T-helper 22 cell (primary cell): ENCODE data around the gene AFF3.
"Not testable (repeated sequence)": the region's sequence is repeated elsewhere in the genome, so short reads cannot be mapped to it uniquely, and the experiment has no call there.

Experiments
- DNase-seq: peaks from one replicate; pipeline ENCODE4 v3.0.0-alpha.2; 2020; ENCODE audit warnings: low read depth

AFF3 gene

DNA sequence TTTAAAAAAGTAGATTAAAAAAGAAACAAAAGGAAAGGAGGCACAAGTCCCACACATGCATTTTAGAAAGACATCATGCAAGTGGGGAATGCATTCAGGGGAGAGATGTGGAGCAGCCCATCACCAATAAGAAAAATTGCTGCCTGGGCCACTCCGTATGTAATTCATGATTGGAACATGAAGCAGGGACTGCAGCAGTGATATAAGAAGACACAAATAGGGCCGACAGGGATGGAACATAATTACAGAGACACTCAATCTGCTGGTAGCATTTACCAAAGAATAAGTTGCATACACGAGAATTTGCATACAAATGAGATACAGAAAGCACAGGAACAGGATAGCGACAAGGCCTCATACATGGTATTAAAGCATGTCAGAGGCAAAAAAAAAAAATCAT, 6.5 kb upstream of the AFF3 start:
- no peak for DNase-seq

DNA sequence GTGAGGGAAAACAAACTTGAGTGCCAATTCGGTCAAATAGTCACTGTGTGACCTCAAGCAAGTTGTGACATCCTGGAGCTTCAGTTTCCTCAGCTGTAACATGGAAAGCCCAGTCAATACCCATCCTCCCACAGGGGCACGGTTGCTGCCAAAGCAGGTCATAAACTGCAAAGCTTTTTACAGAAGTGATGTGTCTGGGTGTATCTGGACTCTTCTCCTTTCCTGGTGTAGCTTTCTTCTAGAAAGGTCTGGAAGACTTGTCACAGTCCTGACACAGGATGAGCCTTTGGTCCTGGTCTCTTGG, 4.2 kb upstream of the AFF3 start:
- no peak for DNase-seq

DNA sequence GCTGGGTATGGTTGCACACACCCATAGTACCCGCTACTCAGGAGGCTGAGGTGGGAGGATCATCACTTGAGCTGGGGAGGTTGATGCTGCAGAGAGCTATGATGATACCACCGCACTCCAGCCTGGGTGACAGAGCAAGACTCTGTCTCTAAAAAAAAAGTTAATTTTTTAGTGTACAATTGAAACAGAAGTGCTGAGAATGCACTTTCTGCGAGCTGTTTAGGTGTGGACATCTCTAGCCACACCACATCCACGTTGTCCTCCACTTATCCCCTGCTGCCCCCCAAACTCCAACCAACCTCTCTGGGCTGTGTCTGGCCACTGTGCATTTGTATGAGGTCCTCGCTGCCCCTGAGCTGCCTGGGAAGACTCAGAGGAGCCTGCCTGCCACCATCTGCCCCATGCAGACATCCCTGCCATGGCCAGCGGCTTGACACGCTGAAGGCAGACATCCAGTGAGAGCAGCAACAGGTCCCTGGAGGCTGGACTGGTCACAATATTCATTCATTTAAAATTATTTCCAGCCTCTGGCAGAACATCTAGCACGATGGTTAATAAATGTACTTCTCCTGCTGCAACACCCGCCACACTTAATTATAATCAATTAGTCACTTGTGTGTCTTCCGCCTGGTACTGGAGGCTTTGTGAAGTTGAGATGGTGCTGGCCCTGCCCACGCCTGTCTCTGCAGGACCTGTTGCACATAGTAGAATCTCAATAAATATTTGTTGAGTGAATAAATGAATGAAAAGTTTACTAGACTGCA, 3.7 kb upstream of the AFF3 start:
- no peak for DNase-seq

DNA sequence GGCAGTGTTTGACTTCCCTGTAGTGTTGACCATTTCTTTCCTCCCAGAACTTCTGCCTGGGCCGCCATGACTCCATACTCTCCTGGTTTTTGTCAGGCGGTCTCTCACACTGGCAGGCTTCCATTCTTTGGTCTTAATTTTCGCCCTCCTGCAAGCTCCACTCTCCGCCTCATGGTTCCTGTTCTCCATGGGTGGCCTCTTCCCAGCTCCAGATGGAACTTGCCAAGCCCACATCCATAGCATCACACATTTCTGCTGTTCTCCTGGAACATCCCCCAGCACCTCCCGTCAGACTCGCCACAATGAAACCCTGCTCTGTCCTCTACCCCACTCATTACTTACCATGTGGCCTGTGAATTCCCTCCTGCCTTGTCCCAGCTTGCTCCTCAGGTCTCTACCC, 896 bp upstream of the AFF3 start:
- no peak for DNase-seq

DNA sequence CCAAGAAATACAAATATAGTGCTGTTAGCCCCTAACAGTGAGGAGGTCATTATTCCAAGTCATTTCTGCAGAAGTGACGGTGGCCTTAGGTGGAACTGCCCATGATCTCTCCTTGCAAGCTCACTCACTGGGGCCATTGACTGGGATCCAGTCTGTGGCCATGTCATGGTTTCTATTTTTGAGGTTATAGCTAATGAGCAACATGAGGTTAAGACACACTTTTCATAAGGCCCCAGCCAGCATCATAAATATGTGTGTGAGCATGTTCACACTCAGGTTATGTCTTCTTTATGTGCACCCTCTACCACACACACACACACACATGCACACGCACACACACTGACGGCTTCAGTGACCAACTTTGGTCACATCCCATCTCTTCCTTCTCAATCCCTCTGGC, 484 bp downstream of the AFF3 start:
- no peak for DNase-seq

DNA sequence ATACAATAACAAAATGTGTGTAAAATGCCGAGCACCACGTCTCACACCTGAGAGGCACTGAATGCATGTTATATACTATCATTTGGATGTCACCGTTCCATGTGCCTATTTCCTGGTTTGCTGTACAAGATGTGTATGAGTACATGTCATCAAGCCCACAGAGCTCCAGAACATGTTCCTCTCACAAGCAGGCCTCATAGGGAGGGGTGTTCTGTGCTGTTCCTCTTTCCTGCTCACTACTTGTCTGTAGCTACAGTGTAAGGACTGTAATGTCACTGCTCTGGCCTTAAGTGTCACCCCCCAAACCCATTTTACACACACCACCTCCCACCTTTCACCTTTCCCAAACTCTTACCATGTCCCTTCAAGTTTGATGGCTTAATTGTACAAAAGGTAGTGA, 1.8 kb downstream of the AFF3 start:
- DNase-seq = no peak

DNA sequence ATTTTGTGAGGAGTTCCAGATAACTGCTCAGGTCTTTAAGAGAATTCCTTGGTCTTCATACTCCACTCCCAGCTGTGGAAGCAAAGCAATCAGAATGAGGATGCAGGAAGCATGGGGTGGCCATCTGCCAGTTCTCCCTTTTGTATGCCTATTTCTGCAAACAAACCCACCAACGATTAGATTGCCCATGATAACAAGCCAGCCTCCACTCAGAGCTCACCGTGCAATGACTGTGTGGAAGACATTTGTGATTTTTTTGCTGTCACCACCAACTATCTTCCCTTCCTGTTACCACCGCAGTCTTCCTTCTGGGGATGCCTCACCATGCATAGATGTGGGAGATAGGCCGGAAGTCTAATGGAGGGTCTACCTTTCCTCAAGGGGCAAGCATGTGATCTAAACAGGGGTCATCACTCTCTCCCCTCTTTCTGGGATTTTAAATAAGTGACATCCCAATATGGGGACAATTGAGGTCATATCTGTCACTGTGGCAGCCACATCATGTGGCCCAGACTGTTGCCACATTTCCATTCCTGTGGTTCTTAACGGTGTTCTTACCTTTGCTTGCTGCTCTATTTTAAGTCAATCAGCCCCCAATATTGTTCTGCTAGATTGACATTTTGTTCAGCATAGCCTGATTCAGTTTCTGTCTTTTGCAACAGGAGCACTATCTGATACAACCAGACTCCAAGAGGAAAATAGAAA, 4.4 kb downstream of the AFF3 start:
- DNase-seq = no peak

DNA sequence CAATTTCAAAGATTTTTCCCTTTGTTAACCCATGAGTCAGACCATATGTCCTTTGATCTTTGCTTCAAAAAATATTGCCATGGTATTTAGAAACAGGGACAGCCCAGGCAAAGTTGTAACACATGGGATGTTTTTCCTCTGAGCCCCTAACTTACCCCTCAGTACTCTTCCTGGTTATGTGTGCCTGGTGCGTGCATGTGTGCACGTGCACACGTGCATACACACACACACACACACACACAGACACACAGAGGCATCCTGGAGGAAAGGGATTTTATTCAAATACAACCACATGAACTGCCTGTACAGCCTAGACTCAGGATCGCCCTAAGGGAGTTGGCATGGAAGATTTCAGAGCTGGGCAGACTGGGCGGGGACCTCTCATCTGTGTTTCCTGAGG, 5.1 kb downstream of the AFF3 start:
- no peak for DNase-seq

DNA sequence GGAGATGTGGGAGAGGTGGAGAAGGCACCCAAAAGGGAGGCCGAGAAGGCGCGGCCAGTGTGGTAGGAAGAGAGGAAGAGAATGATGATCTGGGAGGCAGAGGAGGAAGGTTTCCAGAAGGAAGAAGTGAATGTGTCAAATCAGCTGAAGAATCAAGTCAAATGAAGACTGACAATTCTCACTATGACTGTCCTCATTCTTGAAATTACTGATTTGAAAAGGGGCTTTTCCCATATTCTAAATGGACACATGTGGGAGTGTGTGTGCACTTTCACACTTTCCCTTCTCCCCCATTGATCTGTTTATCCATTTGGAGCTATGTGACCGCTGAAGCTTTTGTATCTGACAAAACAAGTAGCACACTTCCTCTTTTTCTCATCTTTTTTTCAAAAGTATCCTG, 6.1 kb downstream of the AFF3 start:
- no peak for DNase-seq

DNA sequence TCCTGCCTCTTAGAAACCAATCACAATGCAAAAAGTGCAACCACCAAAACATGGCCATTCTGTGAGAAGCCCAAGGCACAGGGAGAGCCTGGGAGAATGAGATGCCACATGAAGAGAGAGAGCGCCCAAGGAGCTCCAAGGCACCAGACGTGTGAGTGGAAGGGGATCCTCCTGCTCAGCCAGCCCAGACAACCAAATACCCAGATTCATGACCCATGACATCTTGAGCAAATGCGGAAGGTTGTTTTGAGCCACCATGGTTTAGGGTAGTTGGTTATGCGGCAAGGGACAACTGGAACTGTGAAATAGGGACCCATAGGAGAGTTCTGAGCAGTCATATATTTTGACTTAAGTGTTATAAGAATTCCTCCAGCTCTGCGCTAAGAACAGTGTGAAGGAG, 7.0 kb downstream of the AFF3 start:
- DNase-seq = no peak

DNA sequence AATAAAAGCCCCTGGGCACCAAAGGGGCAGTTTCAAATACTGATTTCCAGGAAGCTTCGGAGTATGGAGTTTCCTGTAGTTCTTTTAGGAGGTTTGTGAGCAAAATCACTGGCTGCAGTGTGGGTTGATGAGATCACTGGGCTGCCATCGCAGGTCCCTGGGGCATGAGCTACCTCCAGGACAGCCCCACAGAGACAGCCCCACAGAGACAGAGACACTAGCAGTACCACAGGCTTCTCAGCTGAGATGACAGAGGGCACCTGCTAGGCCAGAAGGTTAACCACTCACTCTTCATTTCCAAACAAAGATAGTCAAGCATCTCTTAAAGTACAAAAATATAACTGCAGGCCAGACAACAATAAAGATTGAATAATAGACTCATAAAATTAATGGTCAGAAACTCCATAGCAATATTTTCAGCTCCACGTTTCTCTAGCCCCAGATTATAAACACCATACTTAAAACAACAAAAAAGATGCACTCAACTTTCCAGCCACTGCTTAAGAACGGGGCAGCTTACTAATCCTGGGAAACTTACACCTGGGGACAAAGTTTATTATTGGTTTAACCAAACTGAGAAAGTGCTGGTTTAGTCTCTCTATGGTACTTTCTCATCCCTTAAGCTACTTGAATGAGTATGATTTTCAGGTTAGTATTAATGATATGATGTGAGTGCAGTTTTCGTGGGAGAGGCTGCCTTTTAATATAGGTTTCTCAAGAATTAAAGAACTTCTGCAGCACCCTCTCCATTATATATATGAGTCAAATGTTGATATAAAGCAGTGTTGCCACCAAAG, 11.6 kb downstream of the AFF3 start:
- no peak for DNase-seq

DNA sequence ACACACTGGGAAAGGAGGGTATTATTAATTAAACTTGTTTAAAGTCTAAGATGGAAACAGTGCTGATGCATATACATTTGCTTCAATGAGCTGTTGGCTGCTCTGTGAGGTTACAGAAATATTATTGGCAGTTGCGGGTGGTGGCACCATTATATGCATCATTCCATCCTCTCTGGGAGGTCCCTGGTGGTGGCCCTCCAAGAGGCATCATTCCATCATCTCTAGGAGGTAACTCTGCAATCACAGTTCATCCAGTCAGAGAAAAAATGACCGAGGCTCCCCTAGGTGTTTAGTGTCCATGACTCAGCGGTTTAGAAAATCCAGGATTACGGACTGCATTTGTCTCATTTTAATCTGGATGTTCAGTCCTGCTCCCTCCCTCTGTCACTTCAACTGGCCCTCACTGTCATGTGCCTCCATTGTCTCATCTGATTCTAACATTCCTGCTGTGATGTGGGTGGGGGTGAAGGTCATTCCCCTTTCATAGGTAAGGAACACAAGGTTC, 15.4 kb downstream of the AFF3 start:
- no peak for DNase-seq

DNA sequence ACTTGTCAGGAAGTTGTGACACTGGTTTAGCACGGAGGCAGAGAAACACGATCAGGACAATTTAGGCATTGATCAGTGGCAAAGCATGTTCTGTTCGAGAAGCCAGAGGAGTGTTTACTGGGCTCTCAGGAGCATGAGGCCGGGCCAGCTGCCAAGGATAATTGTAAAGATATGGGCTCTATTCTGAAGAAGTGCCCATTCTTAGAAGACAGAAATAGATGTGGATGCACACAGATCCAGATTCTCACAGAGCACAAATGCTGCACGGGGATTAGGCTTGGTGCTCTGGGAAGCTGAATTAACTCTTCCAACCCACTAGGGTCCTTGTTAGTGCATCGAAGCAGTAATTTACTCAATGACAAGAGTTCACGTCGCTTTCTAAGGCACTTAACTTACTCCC, 16.2 kb downstream of the AFF3 start:
- no peak for DNase-seq

DNA sequence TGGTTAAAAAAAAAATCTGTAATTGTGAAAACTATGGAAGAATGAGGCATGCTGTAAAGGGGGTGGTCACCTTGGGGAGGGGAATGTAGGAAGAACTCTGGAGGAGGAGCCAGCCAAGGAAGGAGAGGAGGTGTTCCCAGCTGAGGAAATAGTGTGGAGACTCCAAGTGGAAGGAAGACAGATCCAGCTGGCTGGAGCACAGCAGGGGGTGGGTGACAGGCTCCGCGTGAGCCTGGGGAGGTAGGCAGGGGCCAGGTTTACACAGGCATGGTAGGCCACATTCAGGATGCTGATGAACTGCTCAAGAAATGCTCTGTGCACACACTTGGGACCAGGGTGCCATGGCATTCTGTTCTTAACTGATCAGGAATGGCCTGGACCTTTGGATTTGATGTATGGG, 16.8 kb downstream of the AFF3 start:
- no peak for DNase-seq

DNA sequence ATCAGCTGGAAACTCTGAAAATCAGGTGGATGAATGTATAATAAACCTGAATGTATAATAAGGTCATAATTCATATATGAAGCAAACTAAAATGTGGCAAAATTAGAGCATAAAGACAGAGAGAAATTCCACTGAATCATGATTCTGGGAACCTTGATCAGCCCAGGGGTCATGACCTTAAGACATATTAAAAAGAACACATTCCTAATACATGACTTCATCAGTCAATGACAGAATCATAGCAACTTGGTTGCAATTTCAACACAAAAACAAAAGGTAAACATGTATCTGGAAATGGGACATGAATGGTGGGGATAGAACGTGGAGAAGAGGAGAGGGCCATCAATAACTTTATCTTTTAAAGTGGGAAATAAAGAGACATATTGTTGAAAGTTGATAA, 17.6 kb downstream of the AFF3 start:
- no peak for DNase-seq

DNA sequence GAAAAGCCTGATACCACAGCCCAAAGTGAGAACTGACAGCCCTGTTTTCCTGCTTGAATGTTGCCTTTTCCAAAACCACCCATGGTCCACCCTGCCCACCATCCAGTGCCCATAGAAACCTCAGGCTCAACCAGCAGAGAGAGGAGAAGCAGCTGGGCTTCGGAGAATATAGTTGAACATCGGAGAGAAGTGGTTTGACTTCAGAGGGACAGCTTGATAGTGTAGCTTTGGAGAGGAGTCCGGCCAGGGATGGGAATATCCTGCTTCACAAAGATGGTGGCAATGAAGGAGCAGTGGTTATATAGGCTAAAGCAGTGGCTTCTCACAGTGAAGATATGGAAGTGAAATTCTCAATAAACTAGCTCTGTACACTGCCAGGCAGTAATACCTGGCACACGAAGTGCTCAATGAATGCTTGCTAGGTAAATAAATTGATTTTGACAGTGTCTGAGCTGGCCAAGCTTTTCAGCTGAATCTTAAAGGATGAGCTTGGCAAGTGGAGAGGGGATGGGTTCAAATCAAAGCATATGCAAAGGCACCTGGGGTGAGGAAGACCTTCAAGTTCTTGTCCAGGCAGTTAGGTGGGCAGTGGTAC, 21.2 kb downstream of the AFF3 start:
- no peak for DNase-seq

DNA sequence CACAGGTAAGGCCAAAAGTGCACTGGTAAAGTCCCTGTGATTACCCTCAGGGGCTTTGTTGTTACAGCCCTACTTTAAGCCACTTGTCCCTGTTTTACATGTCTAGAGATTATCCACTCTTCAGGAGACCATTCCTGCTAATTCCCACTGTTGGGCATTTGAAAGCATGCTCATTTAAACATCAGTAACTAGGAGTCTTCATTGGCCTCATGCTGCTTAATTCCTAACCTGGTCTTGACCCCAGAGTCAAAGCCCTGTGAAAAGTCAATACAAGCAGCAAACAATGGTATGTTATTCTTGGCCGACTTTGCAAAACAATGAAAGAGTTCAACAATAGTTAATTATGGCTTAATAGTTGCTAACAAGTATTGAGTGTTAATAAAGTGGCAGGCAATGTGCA, 23.2 kb downstream of the AFF3 start:
- no peak for DNase-seq

DNA sequence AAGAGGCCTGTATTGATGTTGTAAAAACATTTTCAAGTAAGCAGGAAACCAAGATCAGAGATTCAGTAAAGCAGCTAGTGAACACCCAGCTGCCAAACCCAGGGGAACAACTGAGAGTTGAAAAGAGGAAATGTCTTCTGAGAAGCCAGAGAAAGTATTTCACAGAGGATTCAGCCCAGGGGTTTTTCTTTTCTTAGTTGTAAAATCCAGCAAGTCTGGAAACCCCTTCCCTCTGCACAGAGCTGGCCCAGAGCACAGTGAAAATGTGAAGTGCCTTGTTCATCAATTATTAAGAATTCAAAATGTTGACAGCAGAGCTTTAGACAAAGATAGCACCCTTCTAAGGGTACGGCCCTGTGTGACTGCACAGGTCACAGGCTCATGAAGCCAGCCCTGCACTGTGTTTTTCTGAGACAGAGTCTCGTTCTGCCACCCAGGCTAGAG, 28.4 kb downstream of the AFF3 start:
- DNase-seq = no peak

DNA sequence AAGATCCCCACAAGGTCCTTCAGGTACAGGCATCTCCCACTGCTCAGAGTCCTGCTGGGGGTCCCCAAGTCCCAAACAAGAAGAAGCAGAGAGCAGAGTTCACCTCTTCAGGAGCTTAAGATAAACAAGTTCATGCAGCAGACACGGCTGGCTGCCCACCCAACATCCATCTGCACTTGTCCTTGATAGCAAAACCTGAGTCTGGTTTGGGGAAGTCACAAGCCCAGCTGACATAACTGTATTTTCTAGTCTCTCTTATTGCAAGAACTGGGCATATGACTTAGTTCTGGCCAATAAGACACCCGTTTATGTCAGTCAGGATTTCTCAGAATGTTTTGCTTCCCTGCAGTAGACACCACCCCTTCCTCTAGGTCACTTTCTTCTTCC, 31.8 kb downstream of the AFF3 start:
- DNase-seq = no peak

DNA sequence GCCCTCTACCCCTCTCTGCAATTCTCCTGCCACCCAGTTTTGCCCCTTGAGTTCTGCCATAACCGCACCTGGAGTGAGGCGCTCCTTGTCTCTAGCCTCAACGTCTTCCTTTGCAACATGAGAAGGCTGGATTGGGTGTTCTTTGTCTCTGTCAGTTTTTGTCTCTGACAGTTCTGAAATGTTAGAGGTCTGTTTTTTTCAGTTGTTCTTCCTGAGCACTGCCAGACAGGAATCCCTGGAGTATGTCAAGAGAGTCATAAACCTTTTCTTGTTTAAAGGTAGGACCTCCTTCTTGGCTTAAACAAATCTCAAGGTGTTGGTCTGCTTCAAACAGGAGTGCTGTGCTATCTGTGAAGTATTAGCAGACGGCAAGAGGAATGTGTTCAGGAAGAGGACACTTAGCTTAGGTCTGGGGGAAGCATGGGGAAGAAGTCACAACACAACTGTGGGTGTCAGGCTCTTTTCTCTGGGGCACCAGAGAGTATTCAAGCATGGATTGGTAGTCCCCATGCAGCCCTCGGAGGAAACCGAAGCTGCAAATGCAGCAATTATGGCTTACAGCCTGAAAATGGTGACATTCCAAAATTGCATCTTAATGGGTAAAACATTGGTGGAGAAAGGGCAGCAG, 32.3 kb downstream of the AFF3 start:
- no peak for DNase-seq

DNA sequence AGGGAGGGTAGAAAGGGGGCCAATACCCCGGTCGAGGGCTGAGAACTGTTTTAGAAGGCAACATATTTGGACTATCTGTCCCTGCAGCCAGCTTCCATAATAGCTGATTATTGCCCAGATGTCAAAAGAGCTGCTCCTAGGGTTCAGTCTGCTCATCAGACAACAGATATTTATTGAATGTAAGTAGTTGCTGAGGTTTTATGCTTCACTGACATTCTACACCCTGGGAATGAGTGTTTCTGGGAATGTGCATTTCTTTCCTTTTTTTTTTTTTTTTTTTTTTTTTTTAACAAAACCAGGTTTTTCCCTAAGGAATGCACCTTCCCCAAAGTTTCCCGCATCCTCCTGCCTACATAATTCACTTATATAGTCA, 33.8 kb downstream of the AFF3 start:
- DNase-seq = not testable (repeated sequence)

DNA sequence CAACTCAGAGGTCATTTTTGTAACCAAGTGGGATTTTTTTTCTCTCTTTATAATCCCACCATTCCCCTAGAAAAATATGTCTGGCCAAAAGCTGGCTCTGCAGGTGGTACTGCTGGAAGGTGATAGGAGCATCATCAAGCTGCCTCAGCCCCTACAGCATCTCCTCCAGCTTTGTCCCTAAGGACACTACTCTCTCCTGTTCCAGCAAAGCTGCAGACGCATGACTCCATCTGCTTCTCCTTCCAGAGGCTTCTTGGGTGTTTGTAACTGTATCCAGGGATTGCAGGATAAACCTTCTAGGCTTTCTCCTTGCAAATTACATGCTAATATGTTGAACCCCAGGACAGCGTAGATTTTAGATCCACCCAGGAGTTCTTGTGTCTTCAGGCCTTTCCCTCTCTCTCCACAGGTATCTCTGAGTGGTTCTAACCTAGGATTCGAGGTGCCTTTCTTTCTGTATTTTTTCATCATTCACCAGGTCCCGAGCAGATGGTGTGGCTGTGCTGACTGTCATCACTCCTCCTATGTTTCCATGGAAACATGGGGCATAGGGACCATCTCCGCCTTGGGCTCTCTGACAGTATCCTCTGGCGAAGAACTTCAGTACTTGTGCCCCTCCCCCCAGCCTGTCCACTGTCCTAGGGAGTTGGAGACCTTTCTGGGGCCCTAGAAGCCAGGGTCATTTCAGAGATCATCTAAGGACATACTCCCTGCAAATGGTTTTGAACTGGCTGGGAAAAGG, 34.3 kb downstream of the AFF3 start:
- DNase-seq = no peak
